ENCODE measurements around the gene JPH4. TPM values are rescaled to one million over a fixed set of nuclear protein-coding genes. Genes with fewer than 3 reads are reported as not detected.

The JPH4 gene
- polyA plus RNA-seq, 1 donor (not counting 4 experiments of a cell fraction or from before 2014, with no cell fraction given) = 0.01 TPM

GRCh38 chr14:23559926-23560520 lies 18.6 kb downstream of the JPH4 start:
- no peaks in the 10 kb centered on the region for H3K9me3 ChIP-seq (ENCODE audit: control insufficient read depth, low read depth, low read length)
- no peak overlapping the region for H2AFZ ChIP-seq (ENCODE audit: control insufficient read depth, low read length)
- peaks cover 13% of the 10 kb centered on the region for H3K79me2 ChIP-seq (ENCODE audit: control insufficient read depth, insufficient read depth, low read length)
- H4K20me1 ChIP-seq (ENCODE audit: control insufficient read depth, extremely low read depth, insufficient read depth, low read length) = peaks cover 9% of the 10 kb centered on the region
- H3K4me3 ChIP-seq (ENCODE audit: control insufficient read depth in 2 of 3, extremely low read depth in 1 of 3, insufficient read depth in 2 of 3, low read depth in 1 of 3, low read length in 3 of 3) = no peak overlapping the region
- TF ChIP-seq EZH2 (IDR thresholded peaks at IDR 0.05; ENCODE audit: low read length) = no peak
- TF ChIP-seq CTCF (optimal IDR thresholded peaks at IDR 0.05 in 1 of 3, IDR thresholded peaks at IDR 0.05 in 1 of 3, conservative IDR thresholded peaks at IDR 0.05 in 1 of 3; ENCODE audit: extremely low read depth in 1 of 3, insufficient read depth in 2 of 3, low read length in 3 of 3) = no peak
- H3K36me3 ChIP-seq (ENCODE audit: control insufficient read depth in 2 of 2, extremely low read depth in 1 of 2, insufficient read depth in 2 of 2, low read length in 2 of 2) = peaks cover 40 to 49% of the 10 kb centered on the region in 2 experiments
- H3K9ac ChIP-seq (ENCODE audit: control insufficient read depth, extremely low read depth, insufficient read depth, low read length) = no peak overlapping the region
- no peak for DNase-seq (ENCODE audit: low read depth, low spot score)
- no peak for FAIRE-seq
- no peak overlapping the region for H3K4me2 ChIP-seq (ENCODE audit: control insufficient read depth, extremely low read depth, insufficient read depth, low read depth, low read length)
- H3K27me3 ChIP-seq (ENCODE audit: control insufficient read depth, extremely low read depth, insufficient read depth, low read length) = no peaks in the 10 kb centered on the region
- peaks cover 11% of the 10 kb centered on the region for H3K4me1 ChIP-seq (ENCODE audit: control insufficient read depth, extremely low read depth, insufficient read depth, low read length)
- dilution Hi-C loops (cut with MboI; ENCODE audit: extremely low pct_ligation_motif_present, low sequenced_read_pairs) = no loop called here
- H3K9me1 ChIP-seq (ENCODE audit: control insufficient read depth, extremely low read depth, insufficient read depth, low read length) = no peaks in the 10 kb centered on the region
- H3K27ac ChIP-seq (ENCODE audit: control insufficient read depth, insufficient read depth, low read length) = no peak overlapping the region

GRCh38 chr14:23559010-23559925 lies 19.3 kb downstream of the JPH4 start:
- peaks cover 9% of the 10 kb centered on the region for H4K20me1 ChIP-seq (ENCODE audit: control insufficient read depth, extremely low read depth, insufficient read depth, low read length)
- DNase-seq (ENCODE audit: low read depth, low spot score) (no peak), FAIRE-seq (no peak)
- no peaks in the 10 kb centered on the region for H3K27me3 ChIP-seq (ENCODE audit: control insufficient read depth, extremely low read depth, insufficient read depth, low read length)
- no peak overlapping the region for H3K27ac ChIP-seq (ENCODE audit: control insufficient read depth, insufficient read depth, low read length)
- dilution Hi-C loops (cut with MboI; ENCODE audit: extremely low pct_ligation_motif_present, low sequenced_read_pairs) = no loop called here
- H2AFZ ChIP-seq (ENCODE audit: control insufficient read depth, low read length) = no peak overlapping the region
- H3K4me2 ChIP-seq (ENCODE audit: control insufficient read depth, extremely low read depth, insufficient read depth, low read depth, low read length) = no peak overlapping the region
- H3K79me2 ChIP-seq (ENCODE audit: control insufficient read depth, insufficient read depth, low read length) = peaks cover 12% of the 10 kb centered on the region
- H3K9me3 ChIP-seq (ENCODE audit: control insufficient read depth, low read depth, low read length) = no peaks in the 10 kb centered on the region
- H3K9me1 ChIP-seq (ENCODE audit: control insufficient read depth, extremely low read depth, insufficient read depth, low read length) = no peaks in the 10 kb centered on the region
- H3K9ac ChIP-seq (ENCODE audit: control insufficient read depth, extremely low read depth, insufficient read depth, low read length) = no peak overlapping the region
- no peak overlapping the region for H3K4me3 ChIP-seq (ENCODE audit: control insufficient read depth in 2 of 3, extremely low read depth in 1 of 3, insufficient read depth in 2 of 3, low read depth in 1 of 3, low read length in 3 of 3)
- peaks cover 36 to 44% of the 10 kb centered on the region in 2 experiments for H3K36me3 ChIP-seq (ENCODE audit: control insufficient read depth in 2 of 2, extremely low read depth in 1 of 2, insufficient read depth in 2 of 2, low read length in 2 of 2)
- TF ChIP-seq CTCF (optimal IDR thresholded peaks at IDR 0.05 in 1 of 3, IDR thresholded peaks at IDR 0.05 in 1 of 3, conservative IDR thresholded peaks at IDR 0.05 in 1 of 3; ENCODE audit: extremely low read depth in 1 of 3, insufficient read depth in 2 of 3, low read length in 3 of 3) (peak; percentile 78 to 97 (median 94)), EZH2 (IDR thresholded peaks at IDR 0.05; ENCODE audit: low read length) (no peak)
- peaks cover 11% of the 10 kb centered on the region for H3K4me1 ChIP-seq (ENCODE audit: control insufficient read depth, extremely low read depth, insufficient read depth, low read length)

Measured in keratinocyte (primary cell).